Ovary (tissue), 3 donors: Measurements from ENCODE around the gene FMN1.

ENCODE experiments used
- EP300 ChIP-seq: sonication (generic); formaldehyde crosslinking; IDR thresholded peaks from one replicate; pipeline ENCODE4 v1.6.1; 2017; ENCODE audit warnings: antibody characterized with exemption
- POLR2A ChIP-seq: fragments of 450-650 bp; IDR thresholded peaks from one replicate; pipeline ENCODE4 v1.6.1; 2017; ENCODE audit warnings: antibody characterized with exemption, mild to moderate bottlenecking, moderate library complexity
- TF ChIP-seq, protein P1 (sequence below), 3 donors: fragments of 450-650 bp in 2 of 3; fragments of 200-600 bp in 1 of 3; IDR thresholded peaks; one replicate each; pipeline versions ENCODE4 v1.5.1 to v1.8.0; 2016 to 2022; ENCODE audit warnings: antibody characterized with exemption in 3 of 3, mild to moderate bottlenecking in 1 of 3
- donor health status: DM: no; HTN: no; CAD: no.

DNA sequence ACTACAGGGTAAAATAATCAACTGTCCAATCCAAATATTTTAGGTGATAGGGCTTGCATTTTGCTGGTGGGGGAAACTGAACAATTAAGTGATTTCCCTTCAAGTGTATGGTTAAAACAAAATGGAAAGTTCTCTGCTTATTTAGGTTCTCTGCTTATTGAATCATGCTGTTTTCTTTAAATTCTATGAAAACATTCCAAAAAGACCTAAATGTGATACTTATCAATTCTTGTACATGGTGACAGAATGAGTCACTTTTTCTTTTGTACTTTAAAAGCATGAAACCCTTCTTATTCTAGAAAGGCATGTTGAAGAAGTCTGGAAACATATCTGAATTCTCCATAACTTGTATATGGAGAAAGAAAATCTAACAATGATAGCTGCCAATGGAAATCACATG lies 192.6 kb downstream of the FMN1 start:
- TF ChIP-seq EP300, result no peak
- no peak for TF ChIP-seq POLR2A
- TF ChIP-seq, protein P1, sequence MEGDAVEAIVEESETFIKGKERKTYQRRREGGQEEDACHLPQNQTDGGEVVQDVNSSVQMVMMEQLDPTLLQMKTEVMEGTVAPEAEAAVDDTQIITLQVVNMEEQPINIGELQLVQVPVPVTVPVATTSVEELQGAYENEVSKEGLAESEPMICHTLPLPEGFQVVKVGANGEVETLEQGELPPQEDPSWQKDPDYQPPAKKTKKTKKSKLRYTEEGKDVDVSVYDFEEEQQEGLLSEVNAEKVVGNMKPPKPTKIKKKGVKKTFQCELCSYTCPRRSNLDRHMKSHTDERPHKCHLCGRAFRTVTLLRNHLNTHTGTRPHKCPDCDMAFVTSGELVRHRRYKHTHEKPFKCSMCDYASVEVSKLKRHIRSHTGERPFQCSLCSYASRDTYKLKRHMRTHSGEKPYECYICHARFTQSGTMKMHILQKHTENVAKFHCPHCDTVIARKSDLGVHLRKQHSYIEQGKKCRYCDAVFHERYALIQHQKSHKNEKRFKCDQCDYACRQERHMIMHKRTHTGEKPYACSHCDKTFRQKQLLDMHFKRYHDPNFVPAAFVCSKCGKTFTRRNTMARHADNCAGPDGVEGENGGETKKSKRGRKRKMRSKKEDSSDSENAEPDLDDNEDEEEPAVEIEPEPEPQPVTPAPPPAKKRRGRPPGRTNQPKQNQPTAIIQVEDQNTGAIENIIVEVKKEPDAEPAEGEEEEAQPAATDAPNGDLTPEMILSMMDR (IDR thresholded peaks at IDR 0.05), result no peak
